GOT3 (cell line): ENCODE data around the gene NOX5.

ENCODE experiments used
- DNase-seq: peaks from one replicate; lab custom pipeline; 2025; ENCODE audit warnings: mixed read lengths; lab: John Stamatoyannopoulos, UW

NOX5 gene

DNA sequence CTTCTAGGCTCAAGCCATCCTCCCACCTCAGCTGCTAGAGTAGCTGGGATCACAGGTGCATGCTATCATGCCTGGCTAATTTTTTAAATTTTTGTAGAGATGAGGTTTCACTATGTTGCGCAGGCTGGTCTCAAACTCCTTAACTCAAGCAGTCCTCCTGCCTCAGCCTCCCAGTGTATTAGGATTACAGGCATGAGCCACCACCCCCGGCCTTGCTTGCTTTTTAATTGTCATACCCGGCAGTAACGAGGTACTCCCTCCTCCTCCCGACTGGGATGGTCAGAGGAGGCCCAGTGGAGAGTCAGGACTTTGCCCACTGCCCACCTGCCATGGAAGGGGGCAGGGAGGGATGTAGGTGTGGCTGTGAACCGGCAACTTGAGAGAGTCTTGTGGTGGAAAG is 4.5 kb downstream of the NOX5 start:
- DNase-seq: no peak

DNA sequence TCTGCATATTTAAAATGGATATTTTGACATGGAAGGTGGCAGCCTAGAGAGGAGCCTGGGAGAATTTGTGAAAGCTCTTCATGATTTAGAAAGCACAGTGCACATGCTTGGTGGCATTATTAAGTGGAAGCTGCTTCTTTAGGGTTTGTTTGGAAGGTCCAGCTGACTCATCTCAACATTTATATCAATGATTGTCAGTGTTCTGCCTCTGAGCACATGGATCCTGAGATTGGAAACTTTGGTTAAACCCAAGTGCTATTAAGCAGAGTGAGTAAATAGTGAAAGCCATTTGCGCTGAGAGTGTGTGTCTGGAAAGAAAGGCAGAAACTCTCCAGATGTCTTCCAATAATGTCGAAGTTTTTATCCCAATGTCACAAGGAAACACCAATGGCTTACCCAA is 7.4 kb downstream of the NOX5 start:
- no peak for DNase-seq

DNA sequence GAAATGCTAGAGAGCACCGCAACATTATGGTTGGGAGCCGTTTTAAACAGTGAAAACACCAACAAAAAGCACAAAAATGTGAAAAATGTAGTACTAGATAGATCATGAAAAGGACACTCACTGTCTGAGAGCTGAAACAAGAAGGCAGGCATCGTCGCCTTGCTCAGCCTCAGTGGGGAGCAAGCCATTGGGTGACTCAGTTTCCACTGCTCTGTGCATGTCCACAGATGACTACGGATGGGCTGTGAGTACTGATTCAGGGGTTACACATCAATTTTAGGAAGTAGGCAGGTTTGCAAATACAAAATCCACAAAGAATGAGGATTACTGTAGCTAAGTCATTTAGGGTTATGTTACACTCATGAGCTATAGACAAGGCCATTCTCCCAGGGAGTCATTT is 10.8 kb downstream of the NOX5 start:
- no peak for DNase-seq

DNA sequence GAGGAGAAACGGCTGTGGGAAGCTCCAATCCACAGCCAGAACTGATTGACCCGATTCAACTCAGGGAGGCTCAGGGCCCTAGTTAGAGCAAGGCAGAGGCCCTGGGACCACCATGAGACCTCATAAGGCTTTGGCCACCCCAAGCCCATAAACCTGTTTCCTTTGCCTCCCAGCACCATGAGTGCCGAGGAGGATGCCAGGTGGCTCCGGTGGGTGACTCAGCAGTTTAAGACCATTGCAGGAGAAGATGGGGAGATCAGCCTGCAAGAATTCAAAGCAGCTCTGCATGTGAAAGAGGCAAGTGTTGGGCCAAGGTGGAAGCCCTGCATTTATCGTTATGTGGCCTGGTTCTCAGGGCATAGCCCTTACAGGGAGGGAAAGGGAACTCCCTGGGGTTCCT is 11.9 kb downstream of the NOX5 start:
- DNase-seq: no peak

- no peak for DNase-seq
These were observed 13.6 kb downstream of the NOX5 start for GRCh38 chr15:69027976-69028518.

DNA sequence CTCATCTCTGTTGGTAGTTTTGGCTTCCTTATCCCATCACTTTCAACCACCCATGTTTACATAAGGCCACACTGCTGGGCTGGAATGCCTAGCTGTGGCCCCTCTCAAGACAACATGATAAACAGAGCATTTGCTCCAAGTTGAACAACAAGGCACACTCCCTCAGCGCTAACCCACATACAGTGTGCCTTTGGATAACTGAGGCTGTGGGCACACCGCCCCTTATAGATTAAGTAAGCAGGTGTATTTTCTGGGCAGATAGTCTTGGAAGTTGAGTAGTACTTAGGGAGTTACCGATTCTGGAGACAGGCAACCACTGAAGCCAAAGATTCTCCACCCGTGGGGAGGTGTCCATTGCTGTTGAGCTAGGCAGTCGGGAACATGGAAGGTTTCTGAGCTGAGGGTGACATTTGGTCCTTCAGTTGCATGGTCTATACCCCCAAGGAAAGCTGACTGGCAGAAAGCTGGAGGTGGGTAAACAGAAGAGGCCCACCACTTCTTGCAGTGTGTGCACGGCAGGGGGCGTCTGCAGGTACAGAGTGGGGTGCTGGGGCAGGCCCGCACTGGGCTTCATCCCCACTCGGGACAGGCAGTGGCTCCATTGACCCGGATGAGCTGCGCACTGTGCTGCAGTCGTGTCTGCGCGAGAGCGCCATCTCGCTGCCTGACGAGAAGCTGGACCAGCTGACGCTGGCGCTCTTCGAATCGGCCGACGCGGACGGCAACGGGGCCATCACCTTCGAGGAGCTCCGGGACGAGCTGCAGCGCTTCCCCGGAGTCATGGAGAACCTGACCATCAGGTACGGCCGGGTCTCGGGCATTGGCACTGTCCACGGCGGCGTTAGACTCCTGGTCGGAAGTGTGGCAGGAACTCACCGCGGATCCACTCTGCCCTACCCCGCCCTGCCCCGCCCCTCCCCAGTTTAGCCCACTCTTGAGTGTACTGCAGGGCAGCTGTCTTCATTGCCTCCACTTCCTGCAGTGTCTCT is 16.8 kb downstream of the NOX5 start:
- no peak for DNase-seq

- DNase-seq: no peak
These were observed 17.5 kb downstream of the NOX5 start for GRCh38 chr15:69032031-69032430.

- no peak for DNase-seq
These were observed 18.3 kb downstream of the NOX5 start for GRCh38 chr15:69032703-69033373.

GRCh38 chr15:69034352-69034751 is 19.9 kb downstream of the NOX5 start:
- no peak for DNase-seq

DNA sequence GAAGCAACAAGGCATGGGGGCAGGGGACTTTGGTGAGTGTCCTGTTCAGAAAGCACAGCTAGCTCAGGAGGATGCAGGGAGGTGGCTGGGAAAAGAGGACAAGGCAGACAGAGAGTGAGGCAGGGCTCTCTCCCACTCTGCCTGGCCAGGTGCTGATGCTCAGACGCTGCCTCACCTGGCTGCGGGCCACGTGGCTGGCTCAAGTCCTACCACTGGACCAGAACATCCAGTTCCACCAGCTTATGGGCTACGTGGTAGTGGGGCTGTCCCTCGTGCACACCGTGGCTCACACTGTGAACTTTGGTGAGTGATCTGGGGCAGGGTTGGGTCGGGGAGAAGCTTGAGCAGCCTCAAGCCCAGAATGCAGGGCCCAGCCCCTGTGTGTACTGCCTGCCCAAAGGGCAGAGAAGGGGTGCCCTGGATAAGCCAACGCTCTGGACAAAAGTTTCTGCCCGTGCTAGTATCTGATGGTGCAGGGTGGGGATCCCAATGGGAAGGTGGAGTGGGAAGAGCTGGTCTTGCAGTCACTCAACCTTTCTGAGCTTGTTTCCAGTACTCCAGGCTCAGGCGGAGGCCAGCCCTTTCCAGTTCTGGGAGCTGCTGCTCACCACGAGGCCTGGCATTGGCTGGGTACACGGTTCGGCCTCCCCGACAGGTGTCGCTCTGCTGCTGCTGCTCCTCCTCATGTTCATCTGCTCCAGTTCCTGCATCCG is 20.9 kb downstream of the NOX5 start:
- no peak for DNase-seq

GRCh38 chr15:69035918-69036258 is 21.4 kb downstream of the NOX5 start:
- DNase-seq: no peak

GRCh38 chr15:69036826-69037225 is 22.3 kb downstream of the NOX5 start:
- no peak for DNase-seq

DNA sequence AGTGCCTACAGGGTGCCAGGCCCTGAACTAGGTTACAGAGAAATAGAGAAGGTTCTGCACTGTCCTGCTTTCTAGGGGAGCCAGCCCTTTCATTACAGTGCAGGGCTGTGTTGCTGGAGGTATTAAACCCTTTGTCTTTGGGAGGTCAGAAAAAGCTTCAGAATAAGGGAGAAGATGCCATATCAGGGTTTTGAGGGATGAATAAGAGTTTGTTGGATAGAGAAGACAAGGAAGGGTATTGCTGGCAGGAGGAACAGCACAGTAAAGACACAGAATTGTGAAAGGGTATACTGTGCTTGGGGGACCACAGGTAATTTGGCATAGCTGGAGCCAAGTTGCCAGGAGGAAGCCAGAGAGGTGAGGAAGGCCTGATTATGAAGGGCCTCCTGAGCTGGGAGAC is 23.0 kb downstream of the NOX5 start:
- DNase-seq: no peak

DNA sequence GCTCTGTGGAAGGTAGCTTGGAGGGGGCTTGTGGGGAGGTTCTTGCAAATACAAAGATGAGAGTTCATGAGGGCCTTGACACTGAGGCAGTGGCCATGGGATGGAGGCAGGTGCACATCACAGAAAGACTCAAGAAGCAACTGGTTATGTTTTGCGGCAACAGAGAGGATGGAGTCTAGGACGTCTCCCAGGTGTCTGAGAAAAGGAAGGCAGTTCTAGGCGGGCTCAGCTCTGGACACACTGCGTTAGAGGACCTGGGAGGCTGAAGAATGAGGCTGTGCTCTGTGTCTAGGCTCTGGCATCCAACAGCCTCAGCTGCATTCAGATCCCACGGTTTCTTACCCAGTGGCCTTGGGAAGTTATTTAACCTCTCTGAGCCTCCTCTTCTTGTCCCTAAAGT is 23.5 kb downstream of the NOX5 start:
- DNase-seq: no peak

DNA sequence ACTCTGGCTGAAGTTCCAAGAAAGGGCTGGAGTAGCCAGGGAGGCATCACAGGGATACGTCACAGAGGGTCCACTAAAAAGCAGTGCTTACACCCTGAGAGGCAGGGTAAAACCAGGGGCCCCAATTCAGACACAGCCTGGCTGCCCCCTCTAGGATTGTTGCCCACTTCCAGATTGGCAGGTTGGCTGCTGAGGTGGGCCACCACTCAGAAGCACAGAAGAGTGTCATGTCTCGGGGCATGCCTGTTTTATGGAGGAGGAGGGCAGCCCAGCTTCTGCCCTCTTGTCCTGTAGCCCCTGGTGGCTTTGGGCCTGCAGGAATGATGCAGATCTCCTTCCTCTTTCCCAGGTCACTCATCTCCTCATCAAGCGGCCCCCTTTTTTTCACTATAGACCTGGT is 24.0 kb downstream of the NOX5 start:
- DNase-seq: no peak

GRCh38 chr15:69039516-69040225 is 25.2 kb downstream of the NOX5 start:
- DNase-seq: no peak

DNA sequence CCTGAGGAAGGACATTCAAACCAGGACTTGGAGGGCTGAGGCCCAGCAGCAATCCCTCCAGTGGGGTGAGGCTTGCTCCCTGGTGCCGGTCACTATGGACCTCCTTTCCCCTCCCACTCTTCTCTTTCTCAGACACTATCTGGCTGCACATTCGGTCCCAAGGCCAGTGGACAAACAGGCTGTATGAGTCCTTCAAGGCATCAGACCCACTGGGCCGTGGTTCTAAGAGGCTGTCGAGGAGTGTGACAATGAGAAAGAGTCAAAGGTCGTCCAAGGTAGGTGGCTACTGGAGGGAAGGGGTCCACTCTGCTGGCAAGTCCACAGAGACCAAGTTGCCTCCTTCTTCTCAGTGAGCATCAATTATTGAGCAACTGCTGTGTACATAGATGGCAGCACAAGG is 28.0 kb downstream of the NOX5 start:
- no peak for DNase-seq

- no peak for DNase-seq
These were observed 31.3 kb downstream of the NOX5 start for GRCh38 chr15:69045802-69046201.

DNA sequence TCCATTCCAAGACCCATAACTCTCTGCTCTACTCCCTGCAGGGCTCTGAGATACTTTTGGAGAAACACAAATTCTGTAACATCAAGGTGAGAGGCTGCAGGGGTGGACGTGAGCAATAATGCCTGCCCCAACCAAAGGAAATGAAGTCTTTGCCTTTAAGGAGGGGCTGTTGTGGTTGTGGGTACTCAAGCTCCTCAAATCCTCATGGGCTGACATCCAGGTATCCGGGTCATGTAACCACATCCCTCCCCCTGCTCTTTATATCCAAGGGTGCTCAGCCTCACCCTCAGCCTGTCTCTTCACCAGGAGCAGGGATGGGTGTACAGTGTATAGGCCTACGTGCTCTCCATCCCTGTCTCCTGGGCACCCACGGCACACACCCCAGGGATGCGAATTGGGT is 32.3 kb downstream of the NOX5 start:
- no peak for DNase-seq

GRCh38 chr15:69049976-69050375 is 35.5 kb downstream of the NOX5 start:
- no peak for DNase-seq

DNA sequence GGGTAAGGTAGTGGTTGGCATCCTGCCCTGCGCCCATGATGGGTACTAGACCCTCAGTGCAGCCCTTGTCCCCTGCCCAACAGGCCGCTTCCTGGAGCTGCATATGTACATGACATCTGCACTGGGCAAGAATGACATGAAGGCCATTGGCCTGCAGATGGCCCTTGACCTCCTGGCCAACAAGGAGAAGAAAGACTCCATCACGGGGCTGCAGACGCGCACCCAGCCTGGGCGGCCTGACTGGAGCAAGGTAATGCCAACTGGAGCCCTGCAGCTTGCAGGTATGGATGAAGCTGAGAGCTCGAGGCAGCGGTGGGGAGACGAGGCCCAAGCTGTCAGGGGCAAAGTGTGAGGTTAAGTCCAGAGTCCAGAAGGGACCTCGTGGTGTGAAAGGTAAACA is 40.8 kb downstream of the NOX5 start:
- DNase-seq: no peak

DNA sequence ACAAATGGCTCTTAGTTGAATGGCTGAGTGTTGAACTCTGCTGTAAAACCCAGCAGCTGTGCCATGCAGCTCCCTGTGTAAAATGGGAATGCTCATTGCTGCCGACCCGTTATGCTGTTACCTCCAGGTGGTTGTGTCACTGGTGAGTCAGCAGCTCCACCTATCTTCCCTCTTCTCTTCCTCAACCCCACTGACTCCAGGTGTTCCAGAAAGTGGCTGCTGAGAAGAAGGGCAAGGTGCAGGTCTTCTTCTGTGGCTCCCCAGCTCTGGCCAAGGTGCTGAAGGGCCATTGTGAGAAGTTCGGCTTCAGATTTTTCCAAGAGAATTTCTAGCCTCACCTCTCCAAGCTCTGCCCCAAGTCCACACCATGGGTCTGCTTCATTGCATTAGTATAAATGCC is 41.9 kb downstream of the NOX5 start:
- DNase-seq: no peak
